H4 (cell line): ENCODE results near the gene ALPP. TPM values are rescaled to one million over a fixed set of nuclear protein-coding genes. Genes with fewer than 3 reads are reported as not detected.
"Not testable (repeated sequence)": the region's sequence is repeated elsewhere in the genome, so short reads cannot be mapped to it uniquely, and the experiment has no call there.

Experiments used
- DNase-seq: peaks from one replicate; pipeline ENCODE4 v3.0.0-alpha.2; 2015; ENCODE audit warnings: low spot score
- total RNA-seq: library from RNA; depleted of rRNA; stranded (reverse); fragments of >200 nt; shearing (Covaris generic); gene quantifications from 2 replicates; pipeline ENCODE4 v1.2.3, GENCODE V29; 2014

ALPP gene
- total RNA-seq, 1 experiment from 2014 or later = 1.5 TPM

DNA sequence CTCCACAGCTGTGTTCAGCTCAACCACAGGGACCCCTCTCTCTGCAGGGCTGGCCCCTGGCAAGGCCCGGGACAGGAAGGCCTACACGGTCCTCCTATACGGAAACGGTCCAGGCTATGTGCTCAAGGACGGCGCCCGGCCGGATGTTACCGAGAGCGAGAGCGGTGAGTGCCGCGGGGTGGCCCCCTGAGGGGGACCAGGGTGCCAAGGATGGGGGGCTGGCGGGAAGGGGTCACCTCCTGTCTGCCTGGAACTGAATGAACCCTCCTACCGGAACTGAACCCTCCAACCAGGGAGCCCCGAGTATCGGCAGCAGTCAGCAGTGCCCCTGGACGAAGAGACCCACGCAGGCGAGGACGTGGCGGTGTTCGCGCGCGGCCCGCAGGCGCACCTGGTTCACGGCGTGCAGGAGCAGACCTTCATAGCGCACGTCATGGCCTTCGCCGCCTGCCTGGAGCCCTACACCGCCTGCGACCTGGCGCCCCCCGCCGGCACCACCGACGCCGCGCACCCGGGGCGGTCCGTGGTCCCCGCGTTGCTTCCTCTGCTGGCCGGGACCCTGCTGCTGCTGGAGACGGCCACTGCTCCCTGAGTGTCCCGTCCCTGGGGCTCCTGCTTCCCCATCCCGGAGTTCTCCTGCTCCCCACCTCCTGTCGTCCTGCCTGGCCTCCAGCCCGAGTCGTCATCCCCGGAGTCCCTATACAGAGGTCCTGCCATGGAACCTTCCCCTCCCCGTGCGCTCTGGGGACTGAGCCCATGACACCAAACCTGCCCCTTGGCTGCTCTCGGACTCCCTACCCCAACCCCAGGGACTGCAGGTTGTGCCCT is 2.9 kb downstream of the ALPP start:
- DNase-seq = not testable (repeated sequence)

DNA sequence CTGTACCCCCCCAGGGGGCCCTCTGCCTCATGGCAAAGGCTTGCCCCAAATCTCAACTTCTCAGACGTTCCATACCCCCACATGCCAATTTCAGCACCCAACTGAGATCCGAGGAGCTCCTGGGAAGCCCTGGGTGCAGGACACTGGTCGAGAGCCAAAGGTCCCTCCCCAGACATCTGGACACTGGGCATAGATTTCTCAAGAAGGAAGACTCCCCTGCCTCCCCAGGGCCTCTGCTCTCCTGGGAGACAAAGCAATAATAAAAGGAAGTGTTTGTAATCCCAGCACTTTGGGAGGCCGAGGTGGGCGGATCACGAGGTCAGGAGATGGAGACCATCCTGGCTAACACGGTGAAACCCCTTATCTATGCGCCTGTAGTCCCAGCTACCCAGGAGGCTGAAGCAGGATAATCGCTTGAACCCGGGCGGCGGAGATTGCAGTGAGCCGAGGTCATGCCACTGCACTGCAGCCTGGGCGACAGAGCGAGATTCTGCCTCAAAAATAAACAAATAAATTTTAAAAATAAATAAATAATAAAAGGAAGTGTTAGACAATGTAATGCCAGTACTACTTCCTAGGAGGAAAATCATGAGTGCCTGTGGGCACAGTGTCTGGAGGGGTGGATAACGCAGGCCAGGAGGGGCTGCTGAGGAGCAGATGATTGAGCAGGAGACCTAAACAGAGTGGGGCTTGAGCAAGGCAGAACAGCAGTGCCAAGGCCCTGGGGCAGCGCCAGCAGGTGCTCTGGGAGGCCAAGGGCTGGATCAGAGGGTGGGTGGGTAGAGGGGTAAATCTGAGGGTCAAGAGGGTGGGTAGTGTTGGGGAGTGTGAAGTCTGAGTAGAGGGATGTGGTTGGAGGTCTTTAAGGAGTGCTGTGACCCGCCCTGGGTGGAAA is 4.0 kb downstream of the ALPP start:
- DNase-seq = no peak

DNA sequence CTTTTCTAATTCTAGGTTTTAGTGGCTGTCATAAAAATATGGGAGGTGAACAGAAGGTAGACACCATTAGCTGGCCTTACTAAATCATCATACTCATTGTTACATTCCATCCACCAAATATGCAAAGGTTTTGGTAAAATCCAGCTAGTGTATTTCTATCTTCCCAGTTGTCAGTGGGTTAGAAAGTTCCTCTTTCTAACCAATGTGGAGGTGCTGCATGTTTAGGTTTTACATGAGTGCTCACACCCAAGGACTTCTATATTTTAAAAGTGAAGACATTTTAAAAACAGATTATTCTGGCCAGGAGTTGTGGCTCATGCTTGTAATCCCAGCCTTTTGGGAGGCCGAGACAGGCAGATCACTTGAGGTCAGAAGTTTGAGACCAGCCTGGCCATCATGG is 5.9 kb downstream of the ALPP start:
- DNase-seq = no peak

DNA sequence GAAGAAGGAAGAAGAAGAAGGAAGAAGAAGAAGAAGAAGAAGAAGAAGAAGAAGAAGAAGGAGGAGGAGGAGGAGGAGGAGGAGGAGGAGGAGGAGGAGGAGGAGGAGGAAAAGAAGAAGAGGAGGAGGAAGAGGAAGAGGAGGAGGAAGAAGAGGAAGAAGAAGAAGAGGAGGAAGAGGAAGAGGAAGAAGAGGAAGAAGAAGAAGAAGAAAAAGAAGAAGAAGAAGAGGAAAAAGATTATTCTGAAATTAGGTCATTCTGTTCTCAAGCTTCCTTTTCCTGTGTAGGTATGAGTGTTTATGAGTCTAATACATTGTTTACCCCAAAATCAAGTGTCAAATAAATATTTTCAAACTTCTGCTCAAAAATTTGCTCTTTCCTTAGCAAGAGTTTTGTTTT is 6.5 kb downstream of the ALPP start:
- not testable (repeated sequence) for DNase-seq

- DNase-seq = peak; percentile 88
Observed at GRCh38 chr2:232385660-232386489, 7.3 kb downstream of the ALPP start.

DNA sequence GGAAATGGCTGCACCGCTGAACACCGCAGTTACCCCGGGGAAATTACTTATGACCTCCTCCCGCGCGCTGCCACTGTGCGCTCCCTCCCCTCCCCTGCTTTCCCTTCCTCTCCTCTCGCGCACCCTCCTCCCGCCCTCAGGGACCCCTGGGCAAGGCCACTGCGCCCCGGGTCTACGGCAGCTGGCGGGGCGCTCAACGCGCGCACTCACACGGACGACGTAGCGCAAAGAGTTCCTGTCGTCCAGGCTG is 7.9 kb downstream of the ALPP start:
- no peak for DNase-seq

GRCh38 chr2:232386740-232387450 is 8.3 kb downstream of the ALPP start:
- no peak for DNase-seq

DNA sequence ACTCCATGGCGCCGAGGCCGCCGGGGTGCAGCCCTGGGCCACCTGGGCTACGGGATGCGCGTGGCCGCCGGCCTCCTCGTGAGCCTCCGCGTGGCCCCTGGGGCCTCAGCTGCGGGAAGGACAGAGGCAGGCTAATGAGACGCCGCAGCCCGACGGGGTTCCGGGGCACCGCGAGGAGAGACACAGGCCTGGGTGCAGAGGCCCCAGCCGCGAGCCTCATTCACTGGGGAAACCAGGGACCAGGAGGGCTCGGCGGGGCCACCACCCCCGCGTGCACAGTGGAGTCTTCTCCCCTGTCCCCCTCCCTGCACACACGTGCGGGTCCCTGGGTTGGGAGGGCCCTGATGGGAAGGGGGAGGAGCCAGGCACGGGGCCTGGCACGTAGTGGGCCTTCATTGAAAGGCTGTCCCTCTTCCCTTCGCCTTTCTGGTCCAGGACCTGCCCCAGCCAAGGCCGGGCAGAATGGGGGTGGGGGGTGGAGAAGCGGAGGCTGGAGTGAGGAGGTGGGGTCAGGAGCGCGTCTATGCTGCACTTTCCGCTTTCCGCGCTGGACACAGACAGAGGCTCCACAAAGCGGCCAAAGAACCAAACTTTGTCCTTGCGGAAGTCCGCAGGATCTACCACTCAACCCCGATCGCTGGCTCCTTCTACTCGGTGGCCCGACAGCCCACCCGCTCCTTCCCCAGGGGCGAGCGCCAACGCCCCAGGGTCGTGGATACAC is 9.1 kb downstream of the ALPP start:
- no peak for DNase-seq

GRCh38 chr2:232388324-232388891 is 9.9 kb downstream of the ALPP start:
- DNase-seq = no peak

DNA sequence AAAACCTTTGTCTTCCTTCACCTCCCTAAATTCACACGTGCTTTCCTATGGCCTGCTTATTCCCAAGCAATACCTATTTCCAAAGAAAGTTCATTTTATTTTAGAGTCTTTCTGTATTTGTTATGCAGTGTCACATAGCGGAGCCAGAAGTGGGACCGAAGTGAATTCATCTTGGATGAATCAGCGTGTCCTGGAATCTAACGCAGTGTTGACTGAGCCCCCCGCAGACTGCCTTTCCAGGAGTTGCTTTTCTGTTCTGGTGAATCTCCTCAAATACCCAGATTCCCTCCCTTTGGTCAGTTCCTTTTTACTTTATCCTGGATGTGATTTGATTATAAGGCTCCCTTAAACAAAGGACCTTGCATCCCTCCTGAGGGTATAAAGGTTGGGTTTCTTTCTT is 10.8 kb downstream of the ALPP start:
- peak; percentile 29 for DNase-seq

DNA sequence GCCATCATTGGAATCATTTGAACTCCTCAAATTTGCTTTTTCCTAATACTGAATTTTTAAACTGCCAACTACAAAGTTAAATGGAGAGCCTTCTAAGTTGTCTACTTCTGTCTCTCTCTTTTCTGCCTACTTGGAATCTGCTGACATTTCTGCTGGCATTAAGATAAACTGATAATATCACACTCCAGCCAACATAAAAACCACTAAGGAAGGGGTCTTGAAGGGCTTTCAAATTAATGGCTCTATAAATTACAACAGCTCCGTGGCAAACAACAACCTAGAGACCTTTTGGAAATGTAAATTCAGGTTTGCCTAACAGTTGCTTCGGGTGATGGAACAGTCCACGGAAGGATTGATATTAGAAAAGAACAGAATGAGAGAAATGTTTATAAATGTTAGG is 12.1 kb downstream of the ALPP start:
- DNase-seq = no peak

DNA sequence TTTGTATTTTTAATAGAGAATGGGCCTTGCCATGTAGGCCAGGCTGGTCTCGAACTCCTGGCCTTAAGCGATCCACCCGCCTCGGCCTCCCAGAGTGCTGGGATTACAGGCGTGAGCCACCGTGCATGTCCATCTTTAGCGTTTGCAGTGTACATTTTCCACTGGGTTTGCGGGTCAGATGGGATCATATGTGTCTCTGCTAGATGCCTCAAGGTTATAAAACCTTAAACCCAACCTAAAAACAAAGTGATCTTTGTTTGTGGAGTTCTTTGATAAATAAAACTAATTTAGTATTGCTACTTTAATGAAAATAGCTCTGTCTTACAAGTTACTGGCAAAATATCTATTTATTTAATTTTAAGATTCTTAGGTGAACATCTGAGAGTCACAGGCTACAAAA is 15.0 kb downstream of the ALPP start:
- no peak for DNase-seq

DNA sequence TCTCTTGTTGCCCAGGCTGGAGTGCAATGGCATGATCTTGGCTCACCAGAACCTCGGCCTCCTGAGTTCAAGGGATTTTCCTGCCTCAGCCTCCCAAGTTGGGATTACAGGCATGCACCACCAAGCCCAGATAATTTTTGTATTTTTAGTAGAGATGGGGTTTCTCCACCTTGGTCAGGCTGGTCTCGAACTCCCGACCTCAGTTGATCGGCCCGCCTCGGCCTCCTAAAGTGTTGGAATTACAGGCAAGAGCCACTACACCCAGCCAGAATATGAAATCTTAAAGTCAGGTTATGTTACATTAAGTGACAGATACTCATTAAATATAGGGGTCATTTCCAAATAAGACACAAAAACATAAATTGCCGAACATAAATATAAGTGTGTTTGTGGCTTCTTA is 15.9 kb downstream of the ALPP start:
- DNase-seq = not testable (repeated sequence)

DNA sequence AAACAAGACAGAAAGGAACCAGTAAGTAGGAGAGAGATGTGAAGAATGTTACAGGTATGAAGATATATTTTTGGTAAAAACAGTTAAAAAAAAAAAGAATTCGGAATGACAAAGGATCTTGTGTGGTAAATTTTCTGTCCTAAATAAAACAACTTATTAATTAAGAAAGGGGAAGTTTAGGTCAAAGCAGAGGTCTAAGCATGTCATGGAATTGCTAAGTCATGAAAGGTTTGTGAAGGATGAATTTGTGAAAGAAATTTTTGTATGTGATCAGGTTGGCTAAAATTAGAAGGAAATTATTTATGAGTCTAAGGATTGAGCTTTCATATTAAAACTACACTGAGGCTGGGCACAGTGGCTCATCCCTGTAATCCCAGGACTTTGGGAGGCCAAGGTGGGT is 17.0 kb downstream of the ALPP start:
- no peak for DNase-seq

GRCh38 chr2:232396683-232397082 is 18.1 kb downstream of the ALPP start:
- DNase-seq = no peak

DNA sequence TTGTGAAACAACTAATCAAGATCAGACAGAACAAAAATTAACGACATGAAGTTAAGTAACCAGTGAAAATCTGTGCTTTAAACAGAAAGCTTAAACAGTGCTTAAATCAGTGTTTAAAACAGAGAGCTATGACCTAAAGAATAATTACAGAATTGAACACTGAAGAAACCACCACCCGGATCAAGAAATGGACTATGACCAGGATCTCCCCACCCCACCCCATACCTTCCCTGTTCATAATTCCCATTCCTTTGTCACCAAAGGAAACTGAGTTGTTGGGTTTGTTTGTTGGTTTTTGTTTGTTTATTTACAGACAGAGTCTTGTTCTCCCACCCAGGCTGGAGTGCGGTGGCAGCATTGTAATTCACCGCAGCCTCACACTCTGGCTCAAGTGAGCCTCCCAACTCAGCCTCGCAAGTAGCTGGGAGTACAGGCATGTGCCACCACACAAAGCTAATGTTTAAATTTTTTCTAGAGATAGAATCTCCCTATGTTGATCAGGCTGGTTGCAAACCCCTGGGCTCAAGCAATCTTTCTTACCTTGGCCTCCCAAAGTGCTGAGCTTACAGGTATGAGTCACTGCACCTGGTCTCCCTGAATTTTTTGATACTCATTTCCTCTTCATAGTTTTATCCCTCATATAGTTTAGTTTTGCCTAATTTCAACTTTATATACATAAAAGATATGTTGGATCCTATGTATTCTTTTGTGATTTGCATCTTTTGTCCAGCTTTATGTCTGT is 19.9 kb downstream of the ALPP start:
- no peak for DNase-seq

- DNase-seq = no peak
Observed at GRCh38 chr2:232400256-232401015, 21.9 kb downstream of the ALPP start.

- DNase-seq = no peak
Observed at GRCh38 chr2:232402518-232402917, 24.0 kb downstream of the ALPP start.

GRCh38 chr2:232405943-232406510 is 27.5 kb downstream of the ALPP start:
- DNase-seq = no peak
